Gastroesophageal sphincter (tissue), 4 donors: ENCODE results near the gene MTSS2. TPM values are rescaled to one million over a fixed set of nuclear protein-coding genes. Genes with fewer than 3 reads are reported as not detected.

Experiments
- ATAC-seq: fragments of 150-250 bp; one replicate; pipeline ENCODE4 v1.9.1; 2016; ENCODE audit warnings: mild to moderate bottlenecking, moderate library complexity
- H3K27ac ChIP-seq, 4 donors: fragments of 200-600 bp; sonication (generic) in 3 of 4; 1 replicate in 3 of 4; 2 replicates in 1 of 4; pipeline ENCODE4 v1.5.1; 2016 to 2019
- H3K27me3 ChIP-seq: fragments of 200-600 bp; sonication (generic); one replicate; pipeline ENCODE4 v1.5.1; 2019
- H3K36me3 ChIP-seq, 2 donors: fragments of 200-600 bp; sonication (generic); one replicate each; pipeline ENCODE4 v1.5.1; 2019; ENCODE audit warnings: control low read depth in 1 of 2
- H3K4me1 ChIP-seq, 3 donors: fragments of 200-600 bp; sonication (generic); 1 replicate in 2 of 3; 2 replicates in 1 of 3; pipeline ENCODE4 v1.5.1; 2016 to 2019; ENCODE audit warnings: control low read depth in 2 of 3
- H3K4me3 ChIP-seq, 2 donors: fragments of 200-600 bp; sonication (generic); one replicate each; pipeline ENCODE4 v1.5.1; 2019; ENCODE audit warnings: mild to moderate bottlenecking in 1 of 2, moderate library complexity in 1 of 2
- H3K9me3 ChIP-seq, 3 donors: fragments of 200-600 bp; sonication (generic); one replicate each; pipeline ENCODE4 v1.5.1; 2017 to 2019; ENCODE audit warnings: control low read depth in 2 of 3
- CTCF ChIP-seq, 4 experiments: fragments of 200-600 bp in 2 of 4; fragments of 450-650 bp in 2 of 4; sonication (generic) in 1 of 4; IDR thresholded peaks; one replicate each; pipeline ENCODE4 v1.5.1; 2017 to 2019; ENCODE audit warnings: antibody characterized with exemption in 4 of 4, mild to moderate bottlenecking in 2 of 4, moderate library complexity in 2 of 4
- EP300 ChIP-seq: sonication (generic); formaldehyde crosslinking; IDR thresholded peaks from one replicate; pipeline ENCODE4 v1.6.1; 2017; ENCODE audit warnings: antibody characterized with exemption, mild to moderate bottlenecking
- POLR2A ChIP-seq, 2 donors: fragments of 450-650 bp; IDR thresholded peaks; one replicate each; pipeline ENCODE4 v1.6.1; 2017; ENCODE audit warnings: antibody characterized with exemption in 2 of 2, mild to moderate bottlenecking in 2 of 2, moderate library complexity in 1 of 2
- POLR2AphosphoS5 ChIP-seq: sonication (generic); formaldehyde crosslinking; IDR thresholded peaks from one replicate; pipeline ENCODE4 v1.6.1; 2017; ENCODE audit warnings: antibody characterized with exemption
- WGBS, 2 donors: methylation state at CpG; one replicate each; pipeline ENCODE4 v1.1.5; 2018; ENCODE audit warnings: low coverage in 1 of 2; 5-methylcytosine and 5-hydroxymethylcytosine counted together
- total RNA-seq, 4 donors: library from RNA; depleted of rRNA; stranded (reverse); fragments of >200 nt; gene quantifications; one replicate each; pipeline ENCODE4 v1.1.0, GENCODE V29; 2016

The MTSS2 gene
- total RNA-seq, 4 donors from 2014 or later = 70.9 to 234 (median 85.9) TPM

- no peaks in the 10 kb centered on the region for H3K27me3 ChIP-seq
- peaks cover 0 to under 1% of the 10 kb centered on the region in 2 donors for H3K36me3 ChIP-seq
- WGBS, 2 donors = no CpG with 5 or more reads among the region's 6 CpGs
- H3K4me3 ChIP-seq = no peak overlapping the region
- TF ChIP-seq CTCF (IDR thresholded peaks at IDR 0.05) = no peak
- TF ChIP-seq POLR2A (IDR thresholded peaks at IDR 0.05) = peak in 1 of 2 donors; percentile 1
- peak overlapping the region; percentile 69 to 98 (median 96) for H3K27ac ChIP-seq
- H3K9me3 ChIP-seq = no peaks in the 10 kb centered on the region
- ATAC-seq = no peak
- peaks cover 12 to 98% (median 63%) of the 10 kb centered on the region in 3 donors for H3K4me1 ChIP-seq
Measured at GRCh38 chr16:70703835-70704381, 18.1 kb upstream of the MTSS2 start.

DNA sequence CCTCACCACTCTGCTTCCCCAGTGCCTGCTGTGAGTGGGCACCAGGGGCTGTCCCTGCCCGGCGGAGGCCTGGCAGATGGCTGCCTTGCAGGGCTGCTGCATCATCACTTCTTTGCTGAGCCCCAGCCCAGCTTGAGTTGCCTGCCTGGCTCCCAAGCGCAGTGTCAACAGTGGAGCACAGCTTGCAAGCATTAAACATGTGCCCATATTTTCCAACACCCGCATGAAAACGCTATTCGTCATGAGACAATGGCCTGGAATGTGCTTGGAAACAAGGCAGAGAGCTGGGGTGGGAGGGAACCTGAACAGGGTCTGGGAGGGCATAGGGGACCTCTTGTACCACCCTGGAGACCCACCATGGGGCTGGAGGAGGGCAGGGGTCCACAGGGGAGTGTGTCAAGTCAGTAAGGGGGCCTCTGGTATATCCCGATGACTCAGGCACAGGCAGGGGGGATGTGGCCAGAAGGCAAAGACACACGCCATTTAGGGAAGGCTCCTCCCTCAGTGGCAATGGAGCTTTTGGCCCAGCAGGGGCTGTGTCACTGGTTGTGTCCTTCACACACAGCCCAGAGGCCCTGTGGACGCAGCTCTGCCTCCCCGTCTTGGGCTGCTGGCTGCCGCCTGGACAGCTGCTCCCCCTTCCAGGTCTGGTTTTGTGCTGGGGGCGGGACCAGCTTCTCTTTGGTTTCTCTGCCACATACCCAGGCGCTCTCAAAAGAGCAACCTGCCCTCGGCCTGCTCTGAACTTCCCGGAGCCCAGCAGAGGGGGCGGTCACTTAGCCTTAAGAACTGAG, 17.4 kb upstream of the MTSS2 start:
- Histone ChIP-seq H3K4me1 (peaks cover 12 to 98% (median 64%) of the 10 kb centered on the region in 3 donors), H3K9me3 (no peaks in the 10 kb centered on the region), H3K36me3 (peaks cover 0 to 7% of the 10 kb centered on the region in 2 donors), H3K27ac (peak overlapping the region; percentile 69 to 98 (median 96)), H3K4me3 (no peak overlapping the region), H3K27me3 (no peaks in the 10 kb centered on the region)
- 23% methylated on average over 2 to 3 of the region's 16 CpGs for WGBS, 2 donors
- TF ChIP-seq POLR2AphosphoS5 (peak; percentile 80), EP300 (no peak), POLR2A (IDR thresholded peaks at IDR 0.05) (peak; percentile 16 to 17), CTCF (IDR thresholded peaks at IDR 0.05) (peak in 3 of 4 experiments; percentile 26 to 78 (median 67))
- peak; percentile 83 for ATAC-seq

- 20 to 70% methylated on average over 1 to 5 of the region's 8 CpGs for WGBS, 2 donors
- Histone ChIP-seq H3K27ac (peak overlapping the region; percentile 69 to 98 (median 96)), H3K4me3 (no peak overlapping the region), H3K36me3 (peaks cover 0 to 9% of the 10 kb centered on the region in 2 donors), H3K4me1 (peaks cover 12 to 98% (median 67%) of the 10 kb centered on the region in 3 donors), H3K27me3 (no peaks in the 10 kb centered on the region), H3K9me3 (no peaks in the 10 kb centered on the region)
- TF ChIP-seq EP300 = no peak
- no peak for TF ChIP-seq POLR2AphosphoS5
- TF ChIP-seq POLR2A (IDR thresholded peaks at IDR 0.05) = no peak
- no peak for TF ChIP-seq CTCF (IDR thresholded peaks at IDR 0.05)
- no peak for ATAC-seq
Measured at GRCh38 chr16:70702624-70703023, 16.8 kb upstream of the MTSS2 start.

- no peaks in the 10 kb centered on the region for H3K27me3 ChIP-seq
- ATAC-seq = no peak
- H3K4me1 ChIP-seq = peaks cover 12 to 98% (median 66%) of the 10 kb centered on the region in 3 donors
- no peaks in the 10 kb centered on the region for H3K9me3 ChIP-seq
- H3K27ac ChIP-seq = peak overlapping the region; percentile 69 to 98 (median 96)
- H3K36me3 ChIP-seq = peaks cover 0 to 9% of the 10 kb centered on the region in 2 donors
- no peak overlapping the region for H3K4me3 ChIP-seq
- 47% methylated on average over 2 of the region's 8 CpGs; no CpG with 5 or more reads in 1 of the 2 donors for WGBS, 2 donors
- no peak for TF ChIP-seq POLR2A (IDR thresholded peaks at IDR 0.05)
- no peak for TF ChIP-seq CTCF (IDR thresholded peaks at IDR 0.05)
- no peak for TF ChIP-seq EP300
- TF ChIP-seq POLR2AphosphoS5 = no peak
Measured at GRCh38 chr16:70701998-70702397, 16.1 kb upstream of the MTSS2 start.
